ENCODE data around the gene TGFBR3L. TPM values are rescaled to one million over a fixed set of nuclear protein-coding genes. Genes with fewer than 3 reads are reported as not detected.

Gene TGFBR3L
- total RNA-seq, 1 donor from 2014 or later = 8.2 TPM

GRCh38 chr19:7874897-7875273 lies 39.7 kb upstream of the TGFBR3L start:
- no peak for DNase-seq
- H3K36me3 ChIP-seq = no peaks in the 10 kb centered on the region
- peak overlapping the region; percentile 59 for H3K4me3 ChIP-seq
- H3K27me3 ChIP-seq (ENCODE audit: low read depth) = peaks cover 51% of the 10 kb centered on the region
- H3K4me1 ChIP-seq = peaks cover 30% of the 10 kb centered on the region
- no peak overlapping the region for H3K27ac ChIP-seq (replicated peaks)
- no peaks in the 10 kb centered on the region for H3K9me3 ChIP-seq (replicated peaks)
- TF ChIP-seq CTCF (IDR thresholded peaks at IDR 0.05; ENCODE audit: borderline replicate concordance) = no peak
- intact Hi-C loops (cut with micrococcal nuclease) = no loop called here

- Histone ChIP-seq H3K4me3 (no peak overlapping the region), H3K9me3 (replicated peaks) (peaks cover 3% of the 10 kb centered on the region), H3K36me3 (no peaks in the 10 kb centered on the region), H3K4me1 (peaks cover 16% of the 10 kb centered on the region), H3K27ac (replicated peaks) (no peak overlapping the region), H3K27me3 (ENCODE audit: low read depth) (peaks cover 47% of the 10 kb centered on the region)
- intact Hi-C loops (cut with micrococcal nuclease) = no loop called here
- TF ChIP-seq CTCF (IDR thresholded peaks at IDR 0.05; ENCODE audit: borderline replicate concordance) = no peak
- DNase-seq = no peak
Measured at GRCh38 chr19:7877249-7877836, 37.3 kb upstream of the TGFBR3L start.

- peaks cover 28% of the 10 kb centered on the region for H3K27me3 ChIP-seq (ENCODE audit: low read depth)
- H3K36me3 ChIP-seq = no peaks in the 10 kb centered on the region
- no peak overlapping the region for H3K27ac ChIP-seq (replicated peaks)
- intact Hi-C loops (cut with micrococcal nuclease) = no loop called here
- peaks cover 3% of the 10 kb centered on the region for H3K9me3 ChIP-seq (replicated peaks)
- H3K4me3 ChIP-seq = no peak overlapping the region
- TF ChIP-seq CTCF (IDR thresholded peaks at IDR 0.05; ENCODE audit: borderline replicate concordance) = no peak
- peaks cover 5% of the 10 kb centered on the region for H3K4me1 ChIP-seq
- no peak for DNase-seq
Measured at GRCh38 chr19:7879111-7879807, 35.4 kb upstream of the TGFBR3L start.

GRCh38 chr19:7879836-7880235 lies 34.8 kb upstream of the TGFBR3L start:
- TF ChIP-seq CTCF (IDR thresholded peaks at IDR 0.05; ENCODE audit: borderline replicate concordance) = no peak
- Histone ChIP-seq H3K4me1 (no peaks in the 10 kb centered on the region), H3K27me3 (ENCODE audit: low read depth) (peaks cover 22% of the 10 kb centered on the region), H3K27ac (replicated peaks) (no peak overlapping the region), H3K9me3 (replicated peaks) (peaks cover 3% of the 10 kb centered on the region), H3K36me3 (no peaks in the 10 kb centered on the region), H3K4me3 (no peak overlapping the region)
- intact Hi-C loops (cut with micrococcal nuclease) = no loop called here
- DNase-seq = no peak

- Histone ChIP-seq H3K36me3 (no peaks in the 10 kb centered on the region), H3K9me3 (replicated peaks) (peaks cover 3% of the 10 kb centered on the region), H3K4me1 (no peaks in the 10 kb centered on the region), H3K4me3 (no peak overlapping the region), H3K27me3 (ENCODE audit: low read depth) (peaks cover 8% of the 10 kb centered on the region), H3K27ac (replicated peaks) (no peak overlapping the region)
- intact Hi-C loops (cut with micrococcal nuclease) = no loop called here
- TF ChIP-seq CTCF (IDR thresholded peaks at IDR 0.05; ENCODE audit: borderline replicate concordance) = no peak
- DNase-seq = no peak
Measured at GRCh38 chr19:7881910-7882309, 32.7 kb upstream of the TGFBR3L start.

All from left ventricle myocardium inferior (tissue), 1 donor.